ENCODE results near the gene CRYGA.
A peak's percentile ranks its signal among the peaks of the same experiment; 100 is the strongest.

Gene CRYGA, protein sequence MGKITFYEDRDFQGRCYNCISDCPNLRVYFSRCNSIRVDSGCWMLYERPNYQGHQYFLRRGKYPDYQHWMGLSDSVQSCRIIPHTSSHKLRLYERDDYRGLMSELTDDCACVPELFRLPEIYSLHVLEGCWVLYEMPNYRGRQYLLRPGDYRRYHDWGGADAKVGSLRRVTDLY

DNA sequence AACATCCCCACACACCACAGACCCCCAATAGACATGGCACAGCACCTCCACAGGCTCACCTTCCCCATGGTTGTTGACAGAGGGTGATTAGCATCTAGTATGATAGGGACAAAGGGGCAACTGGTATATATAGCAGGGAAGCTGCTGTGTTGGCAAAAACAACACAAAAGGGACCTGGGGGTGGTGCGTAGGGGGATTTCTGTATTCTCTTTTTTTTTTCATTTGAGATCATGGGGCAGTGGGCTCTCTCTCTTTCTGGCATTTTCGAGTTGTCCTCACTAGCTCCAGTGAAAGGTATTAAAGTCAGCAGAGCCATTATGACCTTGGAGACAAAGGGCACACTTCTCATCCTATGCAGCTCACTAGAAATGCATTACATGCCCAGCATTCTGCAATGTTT, at the start of gene CRYGA:
TSS of gene CRYGA (minus strand) at position 101 of the 400 bp plus-strand sequence. CDS start at position 68, 33 bp downstream.
- DNase-seq (ENCODE audit: low read depth in 2 of 3, low spot score in 1 of 3), result no peak

DNA sequence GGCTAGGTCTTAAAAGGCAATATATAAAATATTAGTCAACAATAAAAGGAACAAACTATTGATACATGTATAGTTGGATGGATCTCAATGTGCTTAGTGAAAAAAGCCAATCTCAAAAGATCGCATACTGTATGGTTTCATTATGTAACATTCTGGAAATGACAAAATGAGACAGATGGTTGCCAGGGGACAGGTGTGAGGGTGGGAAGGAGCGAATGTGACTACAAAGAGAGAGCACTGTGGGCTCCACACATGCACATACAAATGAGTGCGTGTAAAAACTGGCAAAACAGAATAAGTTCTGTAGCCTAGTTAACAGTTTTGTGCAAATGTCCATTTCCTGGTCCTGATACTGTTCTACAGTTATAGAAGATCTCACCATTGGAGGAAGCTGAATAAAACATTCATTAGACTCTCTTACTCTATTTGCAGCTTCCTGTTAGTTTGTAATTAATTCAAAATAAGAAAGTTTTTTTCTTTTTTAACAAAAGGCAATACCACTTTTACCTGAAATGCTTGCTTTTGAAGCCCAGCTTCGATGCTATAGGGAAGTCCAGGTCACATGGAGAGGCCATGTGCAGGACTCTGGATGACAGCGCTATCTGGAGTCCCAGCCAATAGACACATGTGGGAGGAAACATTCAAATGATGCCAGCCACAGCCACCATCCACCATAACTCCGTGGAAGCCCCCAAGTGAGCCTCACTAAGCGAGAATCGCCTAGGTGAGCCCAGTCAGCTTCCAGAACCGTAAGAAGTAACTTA, 47.5 kb upstream of the CRYGA start:
- no peak for DNase-seq (ENCODE audit: low read depth in 2 of 3, low spot score in 1 of 3)

DNA sequence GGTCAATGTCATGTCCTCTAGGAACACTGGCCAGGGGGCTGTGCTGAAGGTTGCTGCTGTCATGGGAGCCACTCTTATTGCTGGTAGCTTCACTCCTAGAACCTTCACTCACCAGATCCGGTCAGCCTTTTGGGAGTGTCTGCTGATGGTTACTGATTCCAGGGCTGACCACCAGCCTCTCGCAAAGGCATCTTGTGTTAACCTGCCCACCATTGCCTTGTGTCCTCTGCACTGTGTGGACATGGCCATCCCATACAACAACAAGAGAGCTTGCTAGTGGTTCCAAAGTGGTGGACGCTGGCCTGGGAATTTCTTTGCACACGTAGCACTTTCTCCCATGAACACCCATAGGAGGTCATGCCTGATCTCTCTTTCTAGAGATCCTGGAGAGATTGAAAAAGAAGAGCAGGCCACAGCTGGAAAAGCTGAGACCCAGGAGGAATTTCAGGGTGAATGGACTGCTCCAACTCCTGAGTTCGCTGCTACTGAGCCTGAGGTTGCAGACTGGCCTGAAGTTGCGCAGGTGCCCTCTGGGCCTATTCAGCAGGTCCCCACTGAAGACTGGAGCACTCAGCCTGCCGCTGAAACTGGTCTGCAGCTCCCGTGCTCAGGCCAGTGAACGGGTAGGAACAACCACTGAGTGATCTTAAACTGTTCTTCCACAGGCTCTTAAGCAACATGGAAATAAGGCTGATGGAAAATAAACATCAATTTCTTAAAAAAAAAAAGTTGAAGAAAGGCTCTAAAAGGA, 45.1 kb upstream of the CRYGA start:
- DNase-seq (ENCODE audit: low read depth in 2 of 3, low spot score in 1 of 3), result no peak

DNA sequence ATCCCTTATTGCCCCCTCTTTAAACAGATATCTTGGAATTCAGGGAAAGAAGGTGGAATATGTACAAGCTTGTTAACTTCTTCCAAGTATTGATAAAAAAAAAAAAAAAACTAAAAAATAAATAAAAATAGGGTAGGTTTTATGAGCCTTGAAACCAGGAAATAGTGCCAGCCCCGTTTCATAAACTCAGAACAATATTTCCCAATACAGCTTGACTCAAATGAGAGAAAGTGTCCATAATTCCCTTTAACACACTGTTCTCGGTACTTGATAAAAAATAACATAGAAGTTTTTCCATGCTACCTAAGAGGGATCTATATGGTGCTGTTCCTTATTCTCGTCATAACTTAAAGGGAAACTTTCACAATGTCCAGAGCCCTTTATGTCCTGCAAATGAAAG, 44.4 kb upstream of the CRYGA start:
- no peak for DNase-seq (ENCODE audit: low read depth in 2 of 3, low spot score in 1 of 3)

DNA sequence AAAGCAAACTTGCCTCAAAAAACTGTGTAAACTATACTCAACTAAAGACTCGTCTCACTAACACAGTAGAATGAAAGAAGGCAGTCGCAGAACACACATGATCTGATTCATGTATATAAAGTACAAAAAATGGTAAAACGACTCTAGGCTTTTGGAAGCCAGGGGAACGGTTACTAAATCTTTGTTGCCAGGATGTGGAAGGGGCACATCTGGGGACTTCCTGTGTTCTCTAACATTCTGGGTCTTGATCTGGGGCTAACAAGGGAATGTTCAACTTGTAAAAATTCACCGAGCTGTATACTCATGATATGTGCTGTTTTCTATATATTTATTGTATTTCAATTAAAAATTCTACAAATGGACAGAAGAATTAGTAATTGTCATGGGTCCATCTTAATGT, 40.8 kb upstream of the CRYGA start:
- no peak for DNase-seq (ENCODE audit: low read depth in 2 of 3, low spot score in 1 of 3)

DNA sequence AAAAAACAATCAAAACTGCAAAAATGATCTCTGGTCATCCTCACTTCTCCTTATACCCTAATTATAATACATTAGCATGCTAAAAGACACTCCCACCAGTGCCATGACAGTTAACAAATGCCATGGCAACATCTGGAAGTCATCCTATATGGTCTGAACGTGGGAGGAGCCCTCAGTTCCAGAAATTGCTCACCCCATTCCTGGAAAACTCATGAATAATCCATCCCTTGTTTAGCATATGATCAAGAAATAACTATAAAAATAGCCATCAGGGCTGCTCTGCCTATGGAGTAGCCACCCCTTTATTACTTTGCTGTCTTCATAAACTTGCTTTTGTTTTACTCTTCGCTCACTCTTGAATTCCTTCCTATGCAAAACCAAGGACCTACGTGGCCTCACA, 32.1 kb upstream of the CRYGA start:
- DNase-seq (ENCODE audit: low read depth in 2 of 3, low spot score in 1 of 3), result no peak

DNA sequence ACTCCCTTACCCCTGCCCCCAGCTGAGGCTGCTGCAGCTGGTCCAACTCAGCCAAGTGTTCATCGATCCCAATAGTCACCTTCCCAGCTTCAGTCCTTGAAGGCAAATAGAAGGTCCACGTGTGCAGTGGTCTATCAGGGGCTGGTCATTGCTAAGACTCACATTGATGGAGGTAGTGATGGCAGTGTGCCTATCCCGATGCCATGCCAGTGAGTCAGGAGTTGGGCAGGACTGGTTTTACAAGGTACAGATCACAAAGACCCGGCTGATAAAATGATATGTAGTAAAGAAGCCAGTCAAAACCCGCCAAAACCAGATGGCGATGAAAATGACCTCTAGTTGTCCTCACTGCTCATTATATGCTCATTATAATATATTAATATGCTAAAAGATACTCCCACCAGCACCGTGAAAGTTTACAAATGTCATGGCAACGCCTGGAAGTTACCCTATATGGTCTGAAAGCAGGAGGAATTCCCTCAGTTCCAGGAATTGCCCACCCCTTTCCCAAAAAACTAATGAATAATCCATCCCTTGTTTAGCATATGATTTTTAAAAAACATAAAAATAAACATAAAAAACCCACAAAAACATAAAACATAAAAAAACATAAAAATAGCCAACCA, 29.3 kb upstream of the CRYGA start:
- DNase-seq (ENCODE audit: low read depth in 2 of 3, low spot score in 1 of 3), result no peak

DNA sequence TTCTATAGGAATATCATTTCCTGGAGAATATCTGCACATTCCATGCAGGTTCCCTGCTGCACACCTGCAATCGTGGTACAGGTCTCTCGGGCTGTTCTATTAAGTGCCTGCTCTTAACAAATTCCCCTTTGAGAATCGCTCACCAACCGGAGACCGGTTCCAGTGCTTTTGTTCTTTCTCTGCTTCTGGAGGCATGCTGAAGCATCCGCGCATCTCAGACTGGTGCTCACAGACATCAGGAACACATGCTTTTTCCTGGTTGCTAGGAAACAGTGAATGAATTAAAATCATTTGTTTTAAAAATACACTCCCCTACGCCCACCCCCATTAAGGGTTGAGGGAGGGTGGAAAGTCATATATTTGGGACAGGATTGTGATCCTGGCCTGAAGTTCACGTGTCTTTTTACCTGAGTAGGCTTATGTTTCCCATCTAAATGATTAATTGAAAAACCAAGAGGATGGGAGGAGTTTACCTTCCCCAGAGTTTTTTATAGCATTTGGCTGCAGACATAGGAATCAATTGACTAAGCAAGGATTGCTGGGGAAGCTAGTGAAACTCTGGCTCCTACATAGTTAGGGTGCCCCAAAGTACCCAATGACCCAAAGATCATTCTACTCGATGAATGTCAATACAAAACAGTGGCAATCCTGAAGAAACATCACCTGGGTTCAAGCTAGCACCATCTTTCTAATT, 26.6 kb upstream of the CRYGA start, which contains the start of gene C2orf80:
TSS of gene C2orf80 (minus strand) at position 221 of the 694 bp plus-strand sequence. CDS start 3,044 bp downstream, outside the sequence.
- no peak for DNase-seq (ENCODE audit: low read depth in 2 of 3, low spot score in 1 of 3)

DNA sequence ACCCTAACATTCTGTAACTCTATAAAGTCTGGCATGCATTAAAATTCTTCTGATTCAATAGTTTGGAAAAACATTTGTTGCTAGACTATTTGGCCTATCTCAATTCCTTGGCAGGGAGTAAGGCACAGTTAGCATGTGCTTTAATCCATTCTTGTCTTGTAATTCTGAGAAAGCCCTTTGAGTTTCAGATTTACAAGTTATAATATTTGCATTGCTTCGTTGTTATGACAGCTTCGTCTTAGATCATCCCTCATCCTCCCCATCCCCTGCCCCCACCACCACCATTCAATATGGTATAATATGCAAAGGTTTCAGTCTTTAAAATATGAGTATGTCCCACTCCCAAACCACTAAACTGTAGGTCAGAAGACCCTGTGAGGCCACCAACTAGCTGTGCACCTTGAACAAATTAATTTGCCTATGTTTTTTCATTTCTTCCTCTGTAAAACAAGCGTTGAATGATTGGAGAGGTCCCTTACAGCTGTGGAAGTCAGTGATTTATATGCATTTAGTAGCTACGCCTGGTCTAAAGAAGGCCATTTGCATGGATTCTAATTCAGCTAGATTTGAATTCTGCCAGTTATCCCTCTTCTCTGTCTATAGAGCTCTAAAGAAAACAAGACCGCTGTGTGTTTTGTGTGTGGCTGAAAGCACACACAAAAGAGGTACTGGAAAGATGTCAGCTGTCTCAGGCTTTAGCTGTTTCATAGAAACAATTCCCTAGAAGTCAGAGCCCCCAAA, 25.9 kb upstream of the CRYGA start:
- no peak for DNase-seq (ENCODE audit: low read depth in 2 of 3, low spot score in 1 of 3)

DNA sequence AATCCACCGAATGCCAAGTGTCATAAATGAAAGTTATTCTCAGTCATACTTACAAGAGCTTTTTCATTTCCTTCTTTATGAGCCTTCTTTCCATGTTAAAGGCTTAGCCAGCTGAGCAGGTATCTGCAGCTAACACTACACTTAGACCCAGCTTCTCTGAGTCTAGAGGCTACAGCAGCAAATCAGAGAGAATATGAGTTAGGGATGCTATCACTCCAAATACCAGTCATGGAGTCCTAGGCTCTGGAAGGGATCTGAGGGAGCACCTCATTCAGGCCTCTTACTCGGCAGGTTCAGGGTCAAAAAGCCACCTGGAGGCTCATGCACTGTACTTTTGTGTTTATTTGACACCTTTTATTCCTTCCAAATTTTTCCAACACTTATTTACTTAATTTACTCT, 23.5 kb upstream of the CRYGA start:
- no peak for DNase-seq (ENCODE audit: low read depth in 2 of 3, low spot score in 1 of 3)

DNA sequence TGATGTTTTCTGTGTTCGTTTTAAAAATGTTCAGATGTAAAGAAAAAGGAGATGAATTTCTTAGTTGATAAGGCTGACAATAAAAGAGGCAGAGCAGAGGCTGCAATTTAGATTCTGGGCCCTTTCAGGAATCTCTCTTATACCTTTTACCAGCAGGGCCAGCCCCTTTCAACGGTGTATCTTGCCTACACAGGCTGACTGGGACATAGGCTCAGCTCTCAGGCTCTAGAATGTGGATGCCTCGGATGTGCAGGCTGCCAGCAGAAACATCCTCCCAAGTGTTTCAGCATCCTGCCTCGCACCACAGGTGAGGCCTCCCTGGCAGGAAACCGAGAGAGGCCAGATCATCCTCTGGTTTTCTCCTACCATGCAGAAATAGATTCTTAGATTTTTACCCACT, 23.1 kb upstream of the CRYGA start:
- DNase-seq (ENCODE audit: low read depth in 2 of 3, low spot score in 1 of 3), result no peak

DNA sequence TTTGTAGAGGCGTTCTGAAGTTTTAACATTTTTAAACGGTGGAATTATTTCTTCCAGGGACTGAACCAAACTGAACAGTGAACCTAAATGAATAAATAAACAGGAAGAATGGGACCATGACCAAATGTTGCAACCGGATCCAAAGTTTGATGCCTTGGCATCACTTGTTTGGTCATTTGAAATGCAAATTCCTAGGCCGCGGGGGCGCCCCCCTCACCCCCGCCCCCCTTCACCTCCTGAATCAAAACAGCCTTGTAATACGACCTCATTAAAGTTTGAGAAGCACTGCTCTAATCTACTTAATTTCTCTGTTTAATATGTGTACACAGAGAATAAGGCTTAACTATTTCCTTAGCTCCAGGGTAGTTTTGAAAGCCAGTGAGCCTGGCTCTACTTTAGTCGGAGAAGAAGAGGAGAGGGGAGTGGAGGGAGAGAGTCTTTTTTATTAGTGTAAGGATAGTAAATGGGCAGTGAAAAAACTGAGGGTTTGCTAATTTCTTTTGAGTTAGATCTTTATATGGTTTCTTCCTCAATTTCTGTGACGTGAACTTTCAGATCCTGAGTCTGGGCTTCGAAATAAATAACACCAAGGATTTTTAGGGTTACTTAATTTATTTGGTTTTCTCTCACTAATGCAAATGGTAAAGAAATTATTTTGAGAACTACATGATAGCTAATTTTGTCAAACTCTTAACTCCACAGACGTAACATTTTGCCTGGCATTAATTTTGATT, 20.8 kb upstream of the CRYGA start:
- DNase-seq (ENCODE audit: low read depth in 2 of 3, low spot score in 1 of 3), result no peak

DNA sequence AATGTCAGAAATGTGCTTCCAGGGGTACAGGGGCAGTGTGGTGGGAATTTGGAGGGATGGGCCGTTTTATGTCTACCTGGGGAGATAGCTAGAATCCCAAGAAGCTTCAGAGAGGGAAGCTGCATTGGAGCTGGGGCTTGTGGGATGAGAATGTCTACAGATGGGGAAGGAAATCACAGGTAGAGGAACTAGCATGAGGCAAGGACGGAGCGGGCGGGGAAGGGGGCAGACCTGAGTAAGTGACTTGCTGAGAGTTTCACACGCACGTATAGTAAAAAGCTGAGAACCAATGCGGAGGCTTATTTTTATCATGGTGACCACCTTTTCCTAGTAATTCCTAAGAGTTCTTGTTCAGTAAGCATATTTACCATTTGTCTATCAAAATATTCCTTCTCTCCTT, 20.1 kb upstream of the CRYGA start:
- no peak for DNase-seq (ENCODE audit: low read depth in 2 of 3, low spot score in 1 of 3)

DNA sequence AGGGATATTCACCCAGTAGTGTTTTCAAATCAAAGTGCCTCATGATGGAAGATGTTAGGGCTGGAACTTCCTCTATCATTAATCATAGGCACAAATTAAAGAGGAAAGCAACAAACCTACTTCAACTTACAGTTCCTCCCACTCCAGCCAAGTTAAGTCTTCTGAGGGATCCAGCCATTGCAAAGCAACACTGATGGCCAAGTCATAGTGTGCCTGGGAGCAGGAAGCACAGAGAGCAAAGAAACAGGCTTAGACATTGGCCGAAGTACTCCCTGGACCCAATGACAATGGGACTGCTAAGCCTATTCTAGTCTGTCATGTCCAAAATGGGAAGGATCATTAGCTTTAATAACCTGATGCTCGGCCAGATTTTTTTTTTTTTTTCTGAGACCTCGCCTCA, 19.4 kb upstream of the CRYGA start:
- no peak for DNase-seq (ENCODE audit: low read depth in 2 of 3, low spot score in 1 of 3)

DNA sequence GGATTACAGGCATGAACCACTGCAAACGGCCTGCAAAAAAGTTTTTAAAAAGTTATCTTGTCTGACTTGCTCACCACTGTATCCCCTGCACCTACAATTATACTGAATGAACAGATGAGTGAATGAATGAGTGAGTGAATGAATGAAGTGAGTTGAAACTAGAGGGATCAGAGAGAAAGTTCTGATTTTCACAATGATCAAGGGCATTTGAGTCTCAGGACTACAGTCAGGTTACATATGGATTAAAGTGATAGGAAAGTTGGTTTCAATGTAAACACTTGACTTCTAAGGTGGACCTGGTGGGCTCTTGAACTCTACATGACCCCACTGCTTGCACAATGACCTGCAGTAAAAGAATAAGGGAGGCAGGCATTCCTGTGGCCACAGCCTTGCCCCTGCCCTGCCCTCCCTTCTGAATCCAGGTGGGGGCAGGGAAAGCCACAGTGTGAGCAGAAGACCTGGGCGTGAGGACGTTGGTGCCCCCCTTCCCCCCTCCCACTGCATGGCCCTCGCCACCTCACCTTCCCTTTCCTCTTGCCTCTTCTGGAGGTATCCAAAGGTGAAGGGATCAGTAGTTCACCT, 15.7 kb upstream of the CRYGA start:
- no peak for DNase-seq (ENCODE audit: low read depth in 2 of 3, low spot score in 1 of 3)

DNA sequence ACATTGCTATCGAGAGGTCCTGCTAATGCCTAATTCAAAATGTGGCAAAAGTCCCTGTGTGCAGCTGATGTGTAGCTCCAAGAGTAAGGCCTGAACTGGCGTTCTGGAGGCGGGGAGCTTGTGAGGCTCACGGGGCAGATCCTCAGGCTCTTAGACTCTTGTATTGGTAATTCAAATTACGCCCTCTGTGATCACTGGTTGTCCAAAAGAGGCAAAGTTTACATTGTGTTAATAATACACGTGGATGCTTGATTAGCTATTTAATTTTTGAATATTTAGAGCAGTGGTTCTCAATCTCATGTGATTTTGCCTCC, 12.4 kb upstream of the CRYGA start:
- DNase-seq (ENCODE audit: low read depth in 2 of 3, low spot score in 1 of 3), result no peak

DNA sequence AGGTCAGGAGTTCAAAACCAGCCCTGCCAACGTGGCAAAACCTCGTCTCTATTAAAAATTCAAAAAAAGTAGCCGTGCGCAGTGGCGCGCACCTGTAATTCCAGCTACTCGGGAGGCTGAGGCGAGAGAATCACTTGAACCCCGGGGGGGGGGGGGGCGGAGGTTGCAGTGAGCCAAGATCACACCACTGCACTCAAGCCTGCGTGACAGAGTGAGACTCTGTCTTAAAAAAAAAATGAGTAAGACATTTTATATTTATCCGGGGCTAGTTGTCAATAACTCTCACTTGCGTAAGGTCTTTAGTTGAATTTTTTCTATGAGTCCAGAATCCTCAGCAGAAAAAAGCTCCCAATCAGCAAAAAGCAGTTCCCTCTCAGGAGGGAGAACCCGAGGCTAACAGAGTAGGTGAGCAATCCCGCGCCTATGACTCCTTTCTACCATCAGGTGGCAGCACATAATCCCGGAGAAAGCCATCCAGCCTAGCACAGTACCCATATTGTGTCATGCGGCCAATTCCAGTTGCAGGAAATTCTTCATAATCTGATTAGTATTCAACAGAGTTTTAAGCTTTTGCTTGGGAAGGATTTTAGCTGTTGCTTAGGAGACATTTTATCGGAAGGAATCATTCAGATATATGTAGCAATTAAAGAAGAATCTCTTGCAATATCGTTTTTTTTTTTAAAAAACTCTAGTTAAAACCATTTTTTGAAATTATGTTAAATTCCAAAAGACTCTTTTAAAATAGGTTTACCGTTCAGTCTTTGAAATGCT, 11.9 kb upstream of the CRYGA start:
- peak; percentile 40 to 70 (median 44) for DNase-seq (ENCODE audit: low read depth in 2 of 3, low spot score in 1 of 3)

DNA sequence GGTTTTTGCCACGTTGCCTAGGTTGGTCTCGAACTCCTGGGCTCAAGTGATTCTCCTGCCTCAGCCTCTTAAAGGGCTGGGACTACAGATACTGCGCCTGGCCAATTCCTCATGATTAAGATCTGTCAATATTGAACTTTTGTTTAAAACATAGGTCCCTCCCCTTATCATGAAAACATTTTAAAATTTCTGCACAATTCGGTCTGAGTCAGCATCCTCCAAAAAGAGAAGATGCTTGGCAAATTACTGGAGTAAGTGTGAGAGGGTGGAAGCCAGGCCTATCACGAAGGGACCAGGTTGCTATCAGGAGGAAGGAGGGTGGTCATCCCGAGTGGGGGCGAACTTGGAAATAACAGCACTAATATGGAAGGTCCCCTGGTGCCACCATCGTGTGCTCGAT, 10.8 kb upstream of the CRYGA start:
- no peak for DNase-seq (ENCODE audit: low read depth in 2 of 3, low spot score in 1 of 3)

DNA sequence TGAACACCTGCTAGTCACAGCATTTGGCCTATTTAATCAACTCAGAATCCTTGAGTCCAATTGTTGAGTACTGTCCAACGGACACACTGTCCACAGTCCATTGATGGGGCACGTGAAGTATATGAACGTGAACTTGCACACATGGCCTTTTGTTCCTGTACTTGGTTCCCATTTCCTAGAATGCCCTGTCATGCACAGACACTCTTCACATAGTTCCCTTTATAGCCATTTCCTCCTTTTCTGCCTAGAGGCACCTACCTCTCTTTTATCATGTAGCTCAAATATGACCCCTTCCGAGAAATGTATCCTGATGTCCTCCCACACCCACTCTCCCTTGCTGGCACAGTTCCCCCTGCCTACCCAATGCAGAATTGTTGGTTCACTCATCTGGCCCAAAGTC, 8.7 kb upstream of the CRYGA start:
- no peak for DNase-seq (ENCODE audit: low read depth in 2 of 3, low spot score in 1 of 3)

Measured in stimulated activated CD4-positive, alpha-beta T cell treated with anti-CD3 and anti-CD28 coated beads, Interleukin-12 subunit alpha, Interleukin-12 subunit beta, amount 100 ng/mL, for 48 hours (primary cell).